ENCODE results near the gene ZNF816.
A peak's percentile ranks its signal among the peaks of the same experiment; 100 is the strongest.
"Not testable (repeated sequence)": the region's sequence is repeated elsewhere in the genome, so short reads cannot be mapped to it uniquely, and the experiment has no call there.

The ZNF816 gene

DNA sequence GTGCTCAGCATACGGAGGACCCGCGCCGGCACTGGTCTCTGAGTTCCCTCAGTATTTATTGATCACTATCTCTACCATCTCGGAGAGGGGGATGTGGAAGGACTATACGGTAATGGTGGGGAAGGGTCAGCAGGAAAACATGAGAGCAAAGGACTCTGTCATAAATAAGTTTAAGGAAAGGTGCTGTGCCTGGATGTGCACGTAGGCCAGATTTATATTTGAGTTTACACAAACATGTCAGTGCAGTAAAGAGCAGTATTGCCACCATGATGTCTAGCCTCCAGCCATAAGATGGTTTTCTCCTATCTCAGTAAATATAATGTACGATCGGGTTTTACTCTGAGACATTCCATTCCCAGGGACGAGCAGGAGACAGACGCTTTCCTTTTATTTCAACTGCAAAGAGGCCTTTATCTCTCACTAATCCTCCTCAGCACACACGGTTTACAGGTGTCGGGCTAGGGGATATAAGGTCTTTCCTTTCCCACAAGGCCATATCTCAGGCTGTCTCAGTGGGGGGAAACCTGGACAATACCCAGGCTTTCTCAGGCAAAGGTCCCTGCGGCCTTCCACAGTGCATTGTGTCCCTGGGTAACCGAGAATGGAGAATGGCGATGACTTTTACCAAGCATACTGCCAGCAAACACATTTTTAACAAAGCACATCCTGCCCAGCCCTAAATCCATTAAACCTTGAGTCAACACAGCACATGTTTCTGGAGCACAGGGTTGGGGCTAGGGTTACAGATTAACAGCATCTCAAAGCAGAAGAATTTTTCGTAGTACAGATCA lies 17.8 kb downstream of the ZNF816 start:
- H3K79me1 ChIP-seq (ENCODE audit: low read length), result peaks cover 26% of the 10 kb centered on the region
- H2BK120ac ChIP-seq (ENCODE audit: insufficient read depth, low read length, poor library complexity), result peak overlapping the region; percentile 64
- not testable (repeated sequence) for H3K79me2 ChIP-seq (ENCODE audit: control insufficient read depth, insufficient read depth, low read length, poor library complexity); H3K4ac ChIP-seq (ENCODE audit: low read depth, low read length); H3K9me3 ChIP-seq (ENCODE audit: insufficient read depth, low read depth, low read length); DNase-seq; H2AK5ac ChIP-seq (ENCODE audit: low read length); H3K18ac ChIP-seq (ENCODE audit: low read length); H3K27me3 ChIP-seq (ENCODE audit: insufficient read depth, low read length); H3K23ac ChIP-seq (ENCODE audit: low read length); H3K9ac ChIP-seq (ENCODE audit: low read length); H3K4me3 ChIP-seq (ENCODE audit: low read depth, low read length); H2AFZ ChIP-seq (ENCODE audit: insufficient read depth, low read length, poor library complexity); H4K12ac ChIP-seq (ENCODE audit: low read depth, low read length); H3K36me3 ChIP-seq (ENCODE audit: control insufficient read depth in 1 of 2, insufficient read depth in 2 of 2, low read length in 2 of 2)
- H3K14ac ChIP-seq (ENCODE audit: low read length), result peak overlapping the region; percentile 35
- no CpG with 5 or more reads among the region's 17 CpGs for WGBS (ENCODE audit: extremely low coverage, insufficient coverage, insufficient read length)
- peak overlapping the region; percentile 84 for H3K27ac ChIP-seq (ENCODE audit: low read depth, low read length)
- H2BK12ac ChIP-seq (ENCODE audit: low read length), result peak overlapping the region; percentile 71
- peaks cover 14 to 22% of the 10 kb centered on the region in 2 experiments for H3K4me1 ChIP-seq (ENCODE audit: control insufficient read depth in 1 of 2, insufficient read depth in 2 of 2, low read length in 2 of 2)
- peak overlapping the region; percentile 86 for H2BK5ac ChIP-seq (ENCODE audit: low read depth, low read length, poor library complexity)
- H3K4me2 ChIP-seq (ENCODE audit: low read length), result peak overlapping the region; percentile 27
- H4K8ac ChIP-seq (ENCODE audit: low read depth, low read length), result peak overlapping the region; percentile 32
- peak overlapping the region; percentile 82 for H4K91ac ChIP-seq (ENCODE audit: low read depth, low read length)

GRCh38 chr19:52943884-52944643 lies 18.6 kb downstream of the ZNF816 start:
- Histone ChIP-seq H3K18ac (ENCODE audit: low read length) (no peak overlapping the region), H3K23ac (ENCODE audit: low read length) (no peak overlapping the region), H3K79me1 (ENCODE audit: low read length) (peaks cover 26% of the 10 kb centered on the region), H3K4me2 (ENCODE audit: low read length) (no peak overlapping the region), H3K4me3 (ENCODE audit: low read depth, low read length) (no peak overlapping the region), H3K4ac (ENCODE audit: low read depth, low read length) (peak overlapping the region; percentile 64), H4K91ac (ENCODE audit: low read depth, low read length) (peak overlapping the region; percentile 95), H3K4me1 (ENCODE audit: control insufficient read depth in 1 of 2, insufficient read depth in 2 of 2, low read length in 2 of 2) (peaks cover 14 to 28% of the 10 kb centered on the region in 2 experiments), H3K9me3 (ENCODE audit: insufficient read depth, low read depth, low read length) (peaks cover 6% of the 10 kb centered on the region), H3K14ac (ENCODE audit: low read length) (peak overlapping the region; percentile 15), H3K79me2 (ENCODE audit: control insufficient read depth, insufficient read depth, low read length, poor library complexity) (peaks cover 7% of the 10 kb centered on the region), H3K9ac (ENCODE audit: low read length) (no peak overlapping the region), H3K36me3 (ENCODE audit: control insufficient read depth in 1 of 2, insufficient read depth in 2 of 2, low read length in 2 of 2) (peaks cover 3 to 5% of the 10 kb centered on the region in 2 experiments), H2BK12ac (ENCODE audit: low read length) (peak overlapping the region; percentile 96), H4K12ac (ENCODE audit: low read depth, low read length) (no peak overlapping the region), H2AK5ac (ENCODE audit: low read length) (no peak overlapping the region), H2AFZ (ENCODE audit: insufficient read depth, low read length, poor library complexity) (no peak overlapping the region), H3K27ac (ENCODE audit: low read depth, low read length) (peak overlapping the region; percentile 95), H2BK120ac (ENCODE audit: insufficient read depth, low read length, poor library complexity) (peak overlapping the region; percentile 50), H2BK5ac (ENCODE audit: low read depth, low read length, poor library complexity) (peak overlapping the region; percentile 95), H4K8ac (ENCODE audit: low read depth, low read length) (peak overlapping the region; percentile 59), H3K27me3 (ENCODE audit: insufficient read depth, low read length) (no peaks in the 10 kb centered on the region)
- WGBS (ENCODE audit: extremely low coverage, insufficient coverage, insufficient read length), result no CpG with 5 or more reads among the region's 17 CpGs
- peak; percentile 64 to 89 for DNase-seq

GRCh38 chr19:52943134-52943883 lies 19.4 kb downstream of the ZNF816 start:
- no peak overlapping the region for H3K4me3 ChIP-seq (ENCODE audit: low read depth, low read length)
- WGBS (ENCODE audit: extremely low coverage, insufficient coverage, insufficient read length), result no CpG with 5 or more reads among the region's 29 CpGs
- peak overlapping the region; percentile 96 for H2BK12ac ChIP-seq (ENCODE audit: low read length)

More at GRCh38 chr19:52943134-52943883, 19.4 kb downstream of the ZNF816 start:
- no peaks in the 10 kb centered on the region for H3K27me3 ChIP-seq (ENCODE audit: insufficient read depth, low read length)
- peak overlapping the region; percentile 95 for H2BK120ac ChIP-seq (ENCODE audit: insufficient read depth, low read length, poor library complexity)
- peak overlapping the region; percentile 64 for H3K4ac ChIP-seq (ENCODE audit: low read depth, low read length)
- H3K36me3 ChIP-seq (ENCODE audit: control insufficient read depth in 1 of 2, insufficient read depth in 2 of 2, low read length in 2 of 2), result peaks cover 0 to 2% of the 10 kb centered on the region in 2 experiments
- peaks cover 14 to 30% of the 10 kb centered on the region in 2 experiments for H3K4me1 ChIP-seq (ENCODE audit: control insufficient read depth in 1 of 2, insufficient read depth in 2 of 2, low read length in 2 of 2)
- peak overlapping the region; percentile 80 for H3K14ac ChIP-seq (ENCODE audit: low read length)
- H3K9ac ChIP-seq (ENCODE audit: low read length), result no peak overlapping the region
- peaks cover 7% of the 10 kb centered on the region for H3K79me2 ChIP-seq (ENCODE audit: control insufficient read depth, insufficient read depth, low read length, poor library complexity)
- H2AK5ac ChIP-seq (ENCODE audit: low read length), result peak overlapping the region; percentile 84
- no peak overlapping the region for H2AFZ ChIP-seq (ENCODE audit: insufficient read depth, low read length, poor library complexity)
- no peak overlapping the region for H3K23ac ChIP-seq (ENCODE audit: low read length)
- peak overlapping the region; percentile 95 for H2BK5ac ChIP-seq (ENCODE audit: low read depth, low read length, poor library complexity)
- peak overlapping the region; percentile 44 for H4K12ac ChIP-seq (ENCODE audit: low read depth, low read length)
- H3K27ac ChIP-seq (ENCODE audit: low read depth, low read length), result peak overlapping the region; percentile 95
- H3K79me1 ChIP-seq (ENCODE audit: low read length), result peaks cover 26% of the 10 kb centered on the region
- DNase-seq, result peak; percentile 49 to 67
- H4K91ac ChIP-seq (ENCODE audit: low read depth, low read length), result peak overlapping the region; percentile 95
- peak overlapping the region; percentile 82 for H4K8ac ChIP-seq (ENCODE audit: low read depth, low read length)
- peaks cover 5% of the 10 kb centered on the region for H3K9me3 ChIP-seq (ENCODE audit: insufficient read depth, low read depth, low read length)
- peak overlapping the region; percentile 86 for H3K18ac ChIP-seq (ENCODE audit: low read length)
- peak overlapping the region; percentile 67 for H3K4me2 ChIP-seq (ENCODE audit: low read length)
